Measurements from ENCODE around the gene AMN1.
A peak's percentile ranks its signal among the peaks of the same experiment; 100 is the strongest.
"Not testable (repeated sequence)": the region's sequence is repeated elsewhere in the genome, so short reads cannot be mapped to it uniquely, and the experiment has no call there.

AMN1 gene

DNA sequence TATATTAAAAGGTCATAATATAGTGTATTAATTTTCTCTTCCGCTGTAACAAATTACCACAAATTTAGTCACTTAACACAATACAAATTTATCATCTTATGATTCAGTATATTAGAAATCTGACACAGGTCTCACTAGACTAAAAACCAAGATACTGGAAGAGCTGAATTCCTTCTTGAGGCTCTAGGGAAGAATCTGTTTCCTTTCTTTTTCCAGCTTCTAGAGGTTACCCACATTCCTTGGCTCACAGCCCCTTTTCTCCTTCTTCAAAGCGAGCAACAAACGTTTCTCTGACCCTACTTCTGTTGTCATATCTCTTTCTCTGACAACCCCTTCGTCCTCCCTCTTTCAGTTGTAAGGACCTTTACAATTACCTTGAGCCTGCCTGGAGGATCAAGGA is 43.4 kb upstream of the AMN1 start:
- no peaks in the 10 kb centered on the region for H4K20me1 ChIP-seq (ENCODE audit: insufficient read depth)
- H2AFZ ChIP-seq (ENCODE audit: low read depth), result no peak overlapping the region
- no peaks in the 10 kb centered on the region for H3K27me3 ChIP-seq (ENCODE audit: insufficient read depth, low read depth)
- H3K4me3 ChIP-seq (IDR thresholded peaks at IDR 0.05; ENCODE audit: insufficient read depth, low read depth, low read length), result no peak overlapping the region
- no peak overlapping the region for H3K27ac ChIP-seq
- H3K4me2 ChIP-seq, result no peak overlapping the region
- TF ChIP-seq, protein P1, sequence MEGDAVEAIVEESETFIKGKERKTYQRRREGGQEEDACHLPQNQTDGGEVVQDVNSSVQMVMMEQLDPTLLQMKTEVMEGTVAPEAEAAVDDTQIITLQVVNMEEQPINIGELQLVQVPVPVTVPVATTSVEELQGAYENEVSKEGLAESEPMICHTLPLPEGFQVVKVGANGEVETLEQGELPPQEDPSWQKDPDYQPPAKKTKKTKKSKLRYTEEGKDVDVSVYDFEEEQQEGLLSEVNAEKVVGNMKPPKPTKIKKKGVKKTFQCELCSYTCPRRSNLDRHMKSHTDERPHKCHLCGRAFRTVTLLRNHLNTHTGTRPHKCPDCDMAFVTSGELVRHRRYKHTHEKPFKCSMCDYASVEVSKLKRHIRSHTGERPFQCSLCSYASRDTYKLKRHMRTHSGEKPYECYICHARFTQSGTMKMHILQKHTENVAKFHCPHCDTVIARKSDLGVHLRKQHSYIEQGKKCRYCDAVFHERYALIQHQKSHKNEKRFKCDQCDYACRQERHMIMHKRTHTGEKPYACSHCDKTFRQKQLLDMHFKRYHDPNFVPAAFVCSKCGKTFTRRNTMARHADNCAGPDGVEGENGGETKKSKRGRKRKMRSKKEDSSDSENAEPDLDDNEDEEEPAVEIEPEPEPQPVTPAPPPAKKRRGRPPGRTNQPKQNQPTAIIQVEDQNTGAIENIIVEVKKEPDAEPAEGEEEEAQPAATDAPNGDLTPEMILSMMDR (conservative IDR thresholded peaks at IDR 0.05; ENCODE audit: low read depth, low read length), result no peak
- no peaks in the 10 kb centered on the region for H3K79me2 ChIP-seq (ENCODE audit: insufficient read depth, low read depth)
- H3K36me3 ChIP-seq (ENCODE audit: insufficient read depth), result no peaks in the 10 kb centered on the region
- H3K4me1 ChIP-seq (ENCODE audit: low read depth, poor library complexity, severe bottlenecking), result peaks cover 7% of the 10 kb centered on the region
- H3K9ac ChIP-seq, result no peak overlapping the region

DNA sequence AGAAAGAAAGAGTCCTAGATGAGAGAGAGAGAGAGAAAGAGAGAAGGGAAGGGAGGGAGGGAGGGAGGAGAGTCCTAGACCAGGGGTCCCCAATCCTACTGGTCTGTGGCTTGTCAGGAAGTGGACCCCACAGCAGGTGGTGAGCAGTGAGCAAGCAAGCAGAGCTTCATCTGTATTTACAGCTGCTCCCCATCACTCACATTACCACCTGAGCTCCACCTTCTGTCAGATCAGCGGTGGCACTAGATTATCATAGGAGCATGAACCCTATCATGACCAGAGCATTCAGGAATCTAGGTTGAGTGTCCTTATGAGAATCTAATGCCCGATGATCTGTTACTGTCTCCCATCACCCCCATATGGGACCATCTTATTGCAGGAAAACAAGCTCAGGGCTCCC is 39.2 kb upstream of the AMN1 start:
- H3K27ac ChIP-seq, result no peak overlapping the region
- no peak overlapping the region for H3K9ac ChIP-seq
- H3K79me2 ChIP-seq (ENCODE audit: insufficient read depth, low read depth), result no peaks in the 10 kb centered on the region
- H3K4me2 ChIP-seq, result no peak overlapping the region
- H3K4me1 ChIP-seq (ENCODE audit: low read depth, poor library complexity, severe bottlenecking), result peaks cover 8% of the 10 kb centered on the region
- H4K20me1 ChIP-seq (ENCODE audit: insufficient read depth), result no peaks in the 10 kb centered on the region
- TF ChIP-seq, protein P1 (conservative IDR thresholded peaks at IDR 0.05; ENCODE audit: low read depth, low read length), result no peak
- H3K36me3 ChIP-seq (ENCODE audit: insufficient read depth), result no peaks in the 10 kb centered on the region
- H3K27me3 ChIP-seq (ENCODE audit: insufficient read depth, low read depth), result no peaks in the 10 kb centered on the region
- no peak overlapping the region for H2AFZ ChIP-seq (ENCODE audit: low read depth)
- H3K4me3 ChIP-seq (IDR thresholded peaks at IDR 0.05; ENCODE audit: insufficient read depth, low read depth, low read length), result no peak overlapping the region

DNA sequence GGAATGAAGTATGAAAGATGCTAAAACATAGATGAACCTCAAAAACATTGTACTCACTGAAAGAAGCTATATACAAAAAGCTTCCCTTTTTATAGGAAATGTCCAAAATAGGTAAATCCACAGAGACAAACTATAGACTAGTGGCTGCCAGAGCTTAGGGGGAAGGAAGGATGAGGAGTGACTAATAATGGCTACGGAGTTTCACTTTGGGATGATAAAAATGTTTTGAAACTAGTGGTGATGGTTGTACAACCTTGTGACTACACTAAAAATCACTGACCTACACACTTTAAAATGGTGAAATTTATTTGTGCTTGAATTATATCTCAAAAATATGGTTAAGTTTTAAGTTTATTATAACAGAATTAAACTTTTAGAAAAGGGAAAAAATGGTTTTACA is 37.1 kb upstream of the AMN1 start:
- no peak overlapping the region for H2AFZ ChIP-seq (ENCODE audit: low read depth)
- H3K27ac ChIP-seq, result no peak overlapping the region
- no peak overlapping the region for H3K4me3 ChIP-seq (IDR thresholded peaks at IDR 0.05; ENCODE audit: insufficient read depth, low read depth, low read length)
- TF ChIP-seq, protein P1 (conservative IDR thresholded peaks at IDR 0.05; ENCODE audit: low read depth, low read length), result no peak
- H3K79me2 ChIP-seq (ENCODE audit: insufficient read depth, low read depth), result no peaks in the 10 kb centered on the region
- H3K27me3 ChIP-seq (ENCODE audit: insufficient read depth, low read depth), result no peaks in the 10 kb centered on the region
- H3K36me3 ChIP-seq (ENCODE audit: insufficient read depth), result no peaks in the 10 kb centered on the region
- H4K20me1 ChIP-seq (ENCODE audit: insufficient read depth), result no peaks in the 10 kb centered on the region
- H3K4me2 ChIP-seq, result no peak overlapping the region
- peaks cover 14% of the 10 kb centered on the region for H3K4me1 ChIP-seq (ENCODE audit: low read depth, poor library complexity, severe bottlenecking)
- no peak overlapping the region for H3K9ac ChIP-seq

DNA sequence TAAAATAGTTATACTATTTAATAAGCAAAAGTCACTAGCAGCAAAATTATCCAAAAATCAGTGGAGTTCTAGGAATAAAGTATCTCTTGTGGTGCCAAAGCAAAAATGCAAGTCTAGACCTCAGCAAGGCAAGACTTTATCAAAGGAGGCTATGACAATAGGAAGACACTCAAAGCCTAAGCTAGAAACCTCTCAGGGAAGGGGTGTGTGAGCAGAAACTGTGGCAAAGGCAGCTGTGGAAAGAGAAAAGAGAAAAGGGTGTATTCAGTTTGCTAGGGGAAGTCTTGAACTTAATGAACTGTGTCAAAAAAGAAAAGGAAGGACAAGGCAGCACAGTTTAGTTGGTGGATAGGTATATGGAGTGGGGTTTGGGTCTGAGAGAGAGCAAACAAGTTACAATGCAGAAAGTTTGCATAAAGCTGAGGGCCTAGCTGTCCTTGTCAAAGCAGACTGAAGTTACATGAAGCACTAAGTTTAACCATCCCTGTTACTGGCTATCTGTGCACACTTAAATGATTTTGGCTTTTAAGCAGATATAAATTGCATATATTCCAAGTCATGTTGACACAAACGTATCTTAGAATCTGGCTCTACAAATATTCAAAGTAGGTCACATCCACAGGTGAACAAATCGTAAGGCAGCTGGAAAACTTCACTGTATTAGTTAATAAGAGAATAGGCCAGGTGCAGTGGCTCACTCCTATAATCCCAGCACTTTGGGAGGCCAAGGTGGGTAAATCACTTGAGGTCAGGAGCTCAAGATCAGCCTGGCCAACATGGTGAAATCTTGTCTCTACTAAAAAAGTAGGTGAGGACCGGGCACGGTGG is 31.0 kb upstream of the AMN1 start:
- no peak overlapping the region for H3K9ac ChIP-seq
- peak overlapping the region; percentile 55 for H3K4me2 ChIP-seq
- H3K36me3 ChIP-seq (ENCODE audit: insufficient read depth), result no peaks in the 10 kb centered on the region
- H3K4me1 ChIP-seq (ENCODE audit: low read depth, poor library complexity, severe bottlenecking), result peaks cover 60% of the 10 kb centered on the region
- TF ChIP-seq, protein P1 (conservative IDR thresholded peaks at IDR 0.05; ENCODE audit: low read depth, low read length), result no peak
- no peak overlapping the region for H3K4me3 ChIP-seq (IDR thresholded peaks at IDR 0.05; ENCODE audit: insufficient read depth, low read depth, low read length)
- H3K79me2 ChIP-seq (ENCODE audit: insufficient read depth, low read depth), result no peaks in the 10 kb centered on the region
- peak overlapping the region; percentile 15; the same call in 1 of the 2 replicates for H2AFZ ChIP-seq (ENCODE audit: low read depth)
- H4K20me1 ChIP-seq (ENCODE audit: insufficient read depth), result no peaks in the 10 kb centered on the region
- peak overlapping the region; percentile 47 for H3K27ac ChIP-seq
- no peaks in the 10 kb centered on the region for H3K27me3 ChIP-seq (ENCODE audit: insufficient read depth, low read depth)

DNA sequence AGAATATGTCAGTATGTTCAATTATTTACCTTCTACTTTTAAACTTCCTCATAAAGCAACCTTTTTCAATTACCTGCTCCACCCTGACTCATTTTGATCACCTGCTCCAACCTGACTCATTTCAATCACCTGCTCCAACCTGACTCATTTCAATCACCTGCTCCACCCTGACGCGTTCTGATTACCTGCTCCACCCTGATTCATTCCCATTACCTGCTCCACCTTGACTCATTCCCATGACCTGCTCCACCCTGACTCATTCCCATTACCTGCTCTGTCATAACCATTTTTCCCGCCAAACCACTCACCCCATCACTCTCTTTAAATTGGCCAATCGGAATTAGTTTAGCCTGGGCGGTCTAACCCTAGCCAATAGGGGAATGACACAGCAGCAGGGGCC is 29.5 kb upstream of the AMN1 start:
- H3K27ac ChIP-seq; H3K4me2 ChIP-seq; H3K27me3 ChIP-seq (ENCODE audit: insufficient read depth, low read depth): not testable (repeated sequence)

More for the DNA sequence above, 29.5 kb upstream of the AMN1 start:
- not testable (repeated sequence) for H2AFZ ChIP-seq (ENCODE audit: low read depth); H3K4me3 ChIP-seq (IDR thresholded peaks at IDR 0.05; ENCODE audit: insufficient read depth, low read depth, low read length); H3K36me3 ChIP-seq (ENCODE audit: insufficient read depth); H3K79me2 ChIP-seq (ENCODE audit: insufficient read depth, low read depth); H3K9ac ChIP-seq; H4K20me1 ChIP-seq (ENCODE audit: insufficient read depth)
- H3K4me1 ChIP-seq (ENCODE audit: low read depth, poor library complexity, severe bottlenecking), result peaks cover 63% of the 10 kb centered on the region

Data from KMS-11 (cell line).